Left forelimb (tissue), 1 donor: ENCODE data around the gene PARD3B.

ENCODE experiments used
- DNase-seq: peaks from one replicate; pipeline ENCODE4 v3.0.0-alpha.2; 2018; ENCODE audit warnings: low spot score

PARD3B gene

GRCh38 chr2:205352593-205352992 is 807.3 kb downstream of the PARD3B start:
- no peak for DNase-seq

- no peak for DNase-seq
These were observed 812.5 kb downstream of the PARD3B start for GRCh38 chr2:205357732-205358131.

DNA sequence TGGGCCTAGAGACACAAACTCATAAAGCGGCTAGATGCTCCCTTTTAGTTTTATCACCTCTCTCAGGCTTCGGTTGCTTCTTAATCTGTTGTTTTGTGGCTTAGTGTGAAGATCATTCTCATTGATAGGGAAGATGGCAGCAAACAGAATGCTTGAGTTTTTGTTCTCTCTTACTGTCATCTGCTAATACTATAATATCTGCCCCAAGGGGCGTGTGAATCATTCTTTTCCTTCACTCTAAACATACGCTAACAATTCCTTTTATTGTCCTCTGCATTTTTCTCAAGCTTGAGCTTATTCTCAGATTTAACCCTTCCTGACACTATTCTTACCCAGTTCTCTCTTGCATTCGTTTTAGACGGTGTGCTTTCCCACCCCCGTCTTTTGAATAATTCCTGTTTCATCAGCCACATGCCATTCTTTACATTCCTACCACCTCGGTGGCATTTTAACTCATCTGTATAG is 813.1 kb downstream of the PARD3B start:
- no peak for DNase-seq

GRCh38 chr2:205361272-205361671 is 816.0 kb downstream of the PARD3B start:
- no peak for DNase-seq

DNA sequence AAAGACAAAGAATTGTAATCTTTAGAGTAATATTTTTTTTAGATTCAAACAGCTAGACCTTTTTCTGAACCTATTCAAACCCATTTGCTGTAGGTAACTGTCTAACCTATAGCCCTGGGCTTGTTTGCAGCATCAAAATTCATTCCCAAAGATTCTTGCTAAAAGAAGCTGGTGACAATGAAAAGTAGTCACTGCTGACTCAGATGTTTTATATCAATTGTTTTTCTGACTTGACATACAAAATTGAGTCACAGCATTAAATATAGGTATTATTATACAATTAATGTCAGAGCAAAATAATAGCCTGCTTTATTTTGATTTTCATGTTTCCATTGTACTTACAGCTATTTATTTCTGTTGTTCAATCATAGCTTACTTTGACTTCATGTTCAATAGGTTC is 816.7 kb downstream of the PARD3B start:
- DNase-seq = no peak

GRCh38 chr2:205364261-205364660 is 819.0 kb downstream of the PARD3B start:
- DNase-seq = no peak

DNA sequence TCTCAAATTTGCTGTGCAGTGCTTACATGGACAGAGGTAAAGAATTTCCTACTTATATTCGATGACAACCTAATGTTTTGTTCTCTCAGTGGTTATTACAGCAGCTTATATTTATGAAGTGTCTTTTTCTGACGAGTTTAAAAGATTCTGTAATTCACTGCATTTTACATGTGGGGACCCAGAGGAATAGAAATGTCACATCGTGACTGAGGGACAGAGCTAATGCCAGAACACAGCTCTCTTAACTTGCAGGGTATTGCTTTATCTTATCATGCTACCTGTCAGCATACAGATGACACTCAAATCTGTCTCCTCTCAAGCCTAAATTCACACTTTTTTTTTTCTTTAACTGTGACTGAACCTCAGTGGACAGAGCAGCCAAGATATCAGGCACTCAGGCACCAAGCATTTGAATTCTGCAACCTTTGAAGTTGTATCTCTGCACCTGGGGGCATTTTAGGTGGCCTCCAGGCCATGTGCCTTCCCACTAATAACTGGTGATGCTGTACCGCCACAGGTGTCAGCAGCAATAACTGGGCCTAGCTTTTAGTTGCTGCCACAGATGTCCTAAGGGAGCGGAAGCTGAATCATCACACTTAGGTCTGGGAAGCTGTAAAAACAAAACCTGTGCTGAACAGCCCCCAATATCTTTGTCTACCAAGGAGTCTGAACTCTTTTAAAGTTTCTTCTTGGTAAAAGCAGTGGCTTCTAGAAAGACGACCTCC is 821.2 kb downstream of the PARD3B start:
- no peak for DNase-seq

DNA sequence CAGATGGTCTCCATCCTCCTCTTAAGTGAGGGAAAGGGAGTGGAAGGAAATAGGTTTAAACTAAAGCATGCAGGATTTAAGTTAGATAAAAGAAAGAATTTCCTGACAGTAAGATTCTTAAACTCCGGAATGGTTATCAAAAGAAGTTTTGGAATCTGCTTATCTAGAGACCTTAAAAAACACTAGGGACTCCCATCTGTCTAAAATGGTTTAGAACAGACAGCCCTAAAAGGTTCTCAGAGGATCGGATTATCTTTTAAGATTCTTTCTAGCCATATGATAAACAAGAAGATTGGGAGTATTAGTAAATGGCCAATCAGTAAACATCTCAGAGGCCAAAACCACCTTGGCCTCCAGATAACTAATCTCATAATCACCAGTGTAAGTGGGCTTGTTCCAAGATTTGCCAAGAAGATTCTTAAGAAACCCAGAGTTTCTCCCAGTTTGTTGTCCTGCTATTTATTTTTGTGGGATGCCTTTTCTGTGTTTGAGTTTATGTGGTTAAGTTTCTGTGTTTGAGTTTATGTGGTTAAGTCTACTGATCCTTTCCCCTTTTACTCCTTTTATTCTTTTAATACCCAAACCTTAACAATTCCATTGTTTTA is 822.2 kb downstream of the PARD3B start:
- DNase-seq = no peak

DNA sequence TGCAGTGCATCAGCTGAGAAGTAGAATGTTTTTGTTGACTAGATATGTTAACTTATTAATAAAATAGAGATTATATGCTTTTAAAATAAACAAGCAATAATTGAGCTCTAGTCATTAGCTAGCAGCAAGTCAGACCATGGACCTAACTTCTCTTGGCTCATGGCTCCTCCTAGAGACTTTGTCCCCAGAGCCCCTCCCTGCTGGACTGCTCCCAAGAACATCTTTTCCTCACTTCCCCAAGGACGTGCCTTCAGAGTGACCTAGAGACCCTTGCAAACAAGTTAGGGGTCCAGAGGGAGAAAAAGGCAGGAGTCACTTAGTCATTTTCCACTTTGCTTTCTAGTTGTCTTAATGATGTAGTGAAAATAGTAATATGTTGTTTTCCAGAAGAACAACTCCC is 824.5 kb downstream of the PARD3B start:
- no peak for DNase-seq

DNA sequence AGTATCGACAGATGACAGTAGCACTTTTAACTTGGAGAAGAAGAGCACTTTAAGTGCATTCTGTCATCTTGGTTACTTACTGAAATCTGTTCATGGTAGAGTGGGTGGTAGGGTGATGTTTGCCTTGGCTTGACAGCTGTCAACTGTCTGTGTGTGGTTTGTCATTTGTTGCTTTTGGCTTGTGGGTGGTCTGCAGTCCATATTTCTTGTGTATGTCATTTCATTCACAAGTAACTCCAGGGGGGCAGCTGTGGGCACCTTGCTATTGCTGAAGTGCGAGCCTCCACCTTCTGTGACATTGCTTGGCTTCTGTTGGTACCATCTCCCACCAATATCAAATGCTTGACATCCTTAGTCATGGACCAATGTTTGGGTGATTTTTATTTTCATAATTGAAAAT is 825.5 kb downstream of the PARD3B start:
- DNase-seq = no peak

- no peak for DNase-seq
These were observed 826.9 kb downstream of the PARD3B start for GRCh38 chr2:205372141-205372540.

DNA sequence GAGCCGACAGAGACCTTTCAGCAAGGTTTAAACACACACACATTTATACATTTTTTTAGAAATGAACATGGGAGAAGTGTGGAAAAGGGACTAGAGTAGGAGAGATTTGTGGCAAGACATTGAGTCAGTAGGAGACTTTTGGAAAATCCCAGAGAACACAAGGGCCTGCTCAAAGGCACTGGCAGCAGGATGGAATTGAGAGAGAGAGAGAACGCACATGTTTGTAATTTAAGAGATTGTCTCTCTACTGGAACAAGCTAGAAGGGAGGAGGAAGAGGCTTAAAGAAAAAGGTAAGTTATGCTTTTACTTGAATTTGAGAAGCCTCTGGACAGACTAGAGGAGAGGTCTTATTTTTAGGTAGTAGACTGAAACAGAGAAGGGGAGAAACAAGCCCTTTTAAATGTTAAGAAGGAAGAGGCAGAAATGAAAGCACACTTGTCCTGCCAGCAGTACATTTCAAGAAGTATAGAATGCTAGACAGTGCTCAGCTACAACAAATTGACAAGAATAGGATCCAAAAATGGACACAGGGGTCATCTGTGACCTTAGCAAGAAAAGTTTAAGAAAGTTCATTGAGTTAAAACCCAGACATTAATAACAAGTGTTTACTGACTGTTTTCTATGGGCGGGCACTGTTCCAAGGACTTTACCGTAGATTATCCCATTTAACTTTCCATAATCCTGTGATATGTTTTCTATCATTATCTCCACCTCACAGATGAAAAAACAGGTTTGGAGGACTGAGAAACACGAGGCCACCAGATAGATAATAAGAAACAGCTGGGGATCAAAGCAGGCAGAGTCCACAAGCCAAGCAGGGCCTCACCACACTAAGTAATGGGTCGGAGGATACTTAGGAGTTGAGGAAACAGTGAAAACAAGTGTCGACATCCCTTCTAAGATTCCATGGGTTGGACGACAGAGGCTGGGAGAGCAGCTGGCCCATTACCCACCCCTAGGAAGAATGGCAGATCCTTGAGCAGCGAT is 830.5 kb downstream of the PARD3B start:
- DNase-seq = no peak

DNA sequence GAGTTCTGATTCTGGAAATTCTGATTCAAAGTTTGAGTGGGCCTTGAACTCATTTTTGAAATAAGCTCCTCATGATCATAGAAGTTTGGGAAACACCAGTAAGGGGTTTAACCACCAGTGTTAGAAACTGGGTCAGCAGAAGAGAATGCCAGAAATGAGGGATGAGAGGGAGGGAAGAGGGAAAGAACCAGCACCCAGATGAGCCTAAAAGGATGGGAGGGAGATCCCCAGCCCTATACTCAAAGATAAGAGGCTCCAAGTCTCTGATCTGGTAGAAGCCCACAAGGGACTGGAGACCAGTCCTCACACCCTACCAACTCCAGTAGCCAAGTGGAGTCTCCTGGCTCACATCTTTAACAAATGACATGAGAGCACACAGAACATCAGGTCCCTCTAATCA is 832.0 kb downstream of the PARD3B start:
- DNase-seq = no peak

DNA sequence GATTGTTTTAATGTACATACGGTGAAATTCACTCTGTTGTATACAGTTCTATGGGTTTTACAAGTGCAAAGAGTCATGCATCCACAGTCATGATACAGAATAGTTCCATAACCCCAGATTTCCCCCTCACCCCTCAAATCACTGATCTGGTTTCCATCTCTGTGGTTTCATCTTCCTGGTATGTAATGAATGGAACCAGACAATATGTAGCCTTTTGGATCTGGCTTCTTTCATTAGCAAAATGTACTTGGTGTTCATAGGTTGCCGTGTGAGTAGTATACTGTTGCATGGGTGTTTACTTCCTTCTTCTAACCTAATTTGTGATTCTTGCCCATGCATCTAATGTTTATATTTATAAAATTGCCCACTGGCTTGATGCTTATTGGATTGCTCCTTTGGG is 838.3 kb downstream of the PARD3B start:
- no peak for DNase-seq

- no peak for DNase-seq
These were observed 840.8 kb downstream of the PARD3B start for GRCh38 chr2:205386109-205386508.

GRCh38 chr2:205387350-205388055 is 842.2 kb downstream of the PARD3B start:
- DNase-seq = no peak

- DNase-seq = no peak
These were observed 845.6 kb downstream of the PARD3B start for GRCh38 chr2:205390866-205391265.

DNA sequence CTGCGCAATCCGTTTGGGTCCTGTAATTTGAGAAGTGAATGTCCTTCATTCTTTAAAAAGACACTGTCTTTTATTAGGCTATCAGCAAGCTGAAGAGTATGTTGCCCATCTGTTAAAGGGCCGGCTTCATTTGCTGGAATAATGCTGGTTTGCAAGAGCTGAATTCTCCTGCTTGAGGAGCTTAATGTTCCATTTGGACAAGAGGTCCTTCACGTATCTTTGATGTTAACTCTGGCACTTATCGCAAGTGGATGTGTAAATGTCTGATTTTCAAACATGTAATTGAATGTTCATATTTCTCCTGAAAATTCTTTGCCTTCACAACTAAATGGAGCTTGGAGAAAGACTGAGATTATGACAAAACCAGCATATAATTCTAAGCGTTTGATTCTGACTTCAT is 856.2 kb downstream of the PARD3B start:
- DNase-seq = no peak

GRCh38 chr2:205402011-205402410 is 856.7 kb downstream of the PARD3B start:
- DNase-seq = no peak

DNA sequence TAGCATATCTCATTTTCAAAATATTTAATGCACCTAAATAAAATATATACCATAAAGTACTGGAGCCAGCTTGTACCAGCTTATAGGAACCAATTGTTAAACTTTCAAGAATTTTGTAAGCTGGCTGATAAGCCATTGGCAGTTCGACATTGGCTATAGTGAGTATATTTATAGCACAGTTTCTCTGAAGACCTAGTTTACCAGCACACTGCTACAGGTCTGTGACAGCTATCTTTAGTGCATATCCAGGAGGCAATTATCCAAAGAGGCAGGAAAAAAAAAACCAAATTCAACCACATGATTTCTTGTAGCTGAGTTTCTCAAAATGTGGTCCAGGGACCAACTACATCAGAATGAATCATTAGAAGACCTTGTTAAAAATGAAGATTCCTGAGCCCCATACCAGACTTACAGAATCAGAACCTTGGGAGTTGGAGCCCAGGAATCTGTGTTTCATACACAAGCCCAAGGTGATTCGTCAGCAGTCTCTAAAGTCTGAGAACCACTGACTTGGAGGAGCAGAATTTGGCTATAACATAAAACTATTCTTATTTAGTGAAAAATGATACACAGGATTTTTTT is 858.1 kb downstream of the PARD3B start:
- no peak for DNase-seq

- no peak for DNase-seq
These were observed 859.9 kb downstream of the PARD3B start for GRCh38 chr2:205405194-205405593.

- DNase-seq = no peak
These were observed 860.5 kb downstream of the PARD3B start for GRCh38 chr2:205405752-205406151.
